GM21360 (cell line): ENCODE results near the gene ANKRD63.

Experiments
- ATAC-seq: cut with Tn5 transposase; IDR thresholded peaks from one replicate; pipeline ENCODE4 v1.9.1; 2021; ENCODE audit warnings: mild to moderate bottlenecking, moderate library complexity; ENCODE audit not compliant: unreplicated experiment

The ANKRD63 gene

GRCh38 chr15:40263024-40263754 is 19.7 kb downstream of the ANKRD63 start:
- ATAC-seq = no peak

GRCh38 chr15:40259021-40259420 is 23.8 kb downstream of the ANKRD63 start:
- no peak for ATAC-seq

- ATAC-seq = no peak
These were observed 24.3 kb downstream of the ANKRD63 start for GRCh38 chr15:40258544-40258943.

- ATAC-seq = no peak
These were observed 25.0 kb downstream of the ANKRD63 start for GRCh38 chr15:40257656-40258450.

GRCh38 chr15:40256638-40257235 is 26.1 kb downstream of the ANKRD63 start:
- ATAC-seq = no peak

- no peak for ATAC-seq
These were observed 27.8 kb downstream of the ANKRD63 start for GRCh38 chr15:40255033-40255432.

- ATAC-seq = no peak
These were observed 28.4 kb downstream of the ANKRD63 start for GRCh38 chr15:40254452-40254851.

- no peak for ATAC-seq
These were observed 29.6 kb downstream of the ANKRD63 start for GRCh38 chr15:40253167-40253790.

- no peak for ATAC-seq
These were observed 30.3 kb downstream of the ANKRD63 start for GRCh38 chr15:40252438-40253166.

GRCh38 chr15:40252141-40252437 is 30.8 kb downstream of the ANKRD63 start:
- no peak for ATAC-seq

- ATAC-seq = no peak
These were observed 31.3 kb downstream of the ANKRD63 start for GRCh38 chr15:40251486-40252140.

- ATAC-seq = no peak
These were observed 31.9 kb downstream of the ANKRD63 start for GRCh38 chr15:40250771-40251483.

GRCh38 chr15:40250304-40250656 is 32.6 kb downstream of the ANKRD63 start:
- ATAC-seq = no peak

GRCh38 chr15:40249477-40250303 is 33.2 kb downstream of the ANKRD63 start:
- ATAC-seq = no peak

GRCh38 chr15:40248006-40248783 is 34.7 kb downstream of the ANKRD63 start:
- no peak for ATAC-seq

- ATAC-seq = no peak
These were observed 35.4 kb downstream of the ANKRD63 start for GRCh38 chr15:40247406-40247971.

- no peak for ATAC-seq
These were observed 36.2 kb downstream of the ANKRD63 start for GRCh38 chr15:40246496-40247280.
